ENCODE measurements around the gene KDM4B. TPM values are rescaled to one million over a fixed set of nuclear protein-coding genes. Genes with fewer than 3 reads are reported as not detected.

Gene KDM4B
- total and polyA plus RNA-seq, 2 of the 8 experiments (the other 6 are each of a cell fraction or from before 2014, with no cell fraction given) = 12.0 to 31.9 TPM

DNA sequence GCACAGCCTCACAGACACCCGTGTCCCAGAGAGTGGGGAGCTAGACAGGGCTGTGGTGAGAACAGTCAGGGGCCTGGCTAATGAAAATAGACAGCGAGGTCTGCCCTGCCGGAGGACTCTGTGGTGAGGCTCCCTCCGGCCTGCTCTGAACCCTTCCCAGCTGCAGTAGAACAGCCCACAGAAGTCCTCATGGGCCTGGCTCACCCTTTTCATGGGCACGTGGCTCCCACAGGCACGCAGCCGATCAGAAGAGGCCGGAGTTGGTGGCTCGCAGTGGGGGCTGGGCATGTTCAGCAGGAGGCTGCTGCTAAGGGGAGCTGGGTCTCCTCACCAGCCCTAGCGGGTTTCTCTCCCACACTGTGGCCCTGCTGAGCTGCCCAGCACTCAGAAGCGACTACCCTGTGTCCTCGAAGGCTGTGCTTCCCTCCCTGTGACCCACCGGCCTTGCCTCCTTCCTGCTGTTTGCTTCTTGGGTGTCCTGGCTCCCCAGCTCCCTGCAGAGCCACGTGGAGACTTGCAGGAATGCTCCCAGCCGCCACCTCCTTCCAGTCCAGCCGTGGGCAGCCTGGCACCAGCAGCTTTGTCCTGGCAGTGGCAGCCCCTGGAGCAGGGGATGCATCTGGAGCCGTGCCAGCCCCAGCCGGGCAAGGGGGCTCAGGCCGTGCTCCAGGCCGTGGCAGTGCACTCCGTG is 138.7 kb downstream of the KDM4B start:
- no peak for DNase-seq (ENCODE audit: low read depth in 1 of 2, low spot score in 2 of 2)
- 87% methylated on average over 21 of the region's 21 CpGs; no CpG with 5 or more reads in 1 of the 2 experiments for WGBS, 2 experiments (ENCODE audit: extremely low coverage in 1 of 2, insufficient coverage in 1 of 2, insufficient read length in 1 of 2, insufficient replicate concordance in 2 of 2, low coverage in 1 of 2, low lambda C conversion rate in 2 of 2, missing lambda C conversion rate in 1 of 2)
- no peak overlapping the region for H4K5ac ChIP-seq (ENCODE audit: insufficient read length, low read depth, low read length)
- H3K18ac ChIP-seq (ENCODE audit: extremely low read depth, low read length) = no peak overlapping the region; the same call in 1 of the 2 replicates
- no peak overlapping the region for H3K4me3 ChIP-seq (ENCODE audit: extremely low read depth in 1 of 4, insufficient read depth in 2 of 4, low read depth in 3 of 4, low read length in 4 of 4)
- no peak overlapping the region for H4K8ac ChIP-seq (ENCODE audit: extremely low read depth, insufficient read depth, low read length)
- H2AFZ ChIP-seq (ENCODE audit: low read length) = no peak overlapping the region
- no peak overlapping the region for H3K9ac ChIP-seq (replicated peaks in 1 of 4; ENCODE audit: extremely low read depth in 1 of 4, low read depth in 3 of 4, low read length in 3 of 4)
- no peak overlapping the region for H3K4ac ChIP-seq (replicated peaks; ENCODE audit: insufficient read length, low read depth, low read length)
- H3K56ac ChIP-seq (replicated peaks; ENCODE audit: insufficient read length, low read depth, low read length) = no peak overlapping the region
- H2BK15ac ChIP-seq (ENCODE audit: low read length) = no peak overlapping the region
- H3K4me1 ChIP-seq (replicated peaks in 1 of 4; ENCODE audit: control insufficient read depth in 3 of 4, insufficient read depth in 4 of 4, low read length in 3 of 4) = peaks cover 0 to 10% (median 5%) of the 10 kb centered on the region in 4 experiments; a peak in 4 of 7 replicates
- peaks cover 0 to 3% of the 10 kb centered on the region in 2 experiments for H4K20me1 ChIP-seq (replicated peaks in 1 of 2; ENCODE audit: control insufficient read depth in 1 of 2, insufficient read depth in 2 of 2, low read length in 2 of 2)
- FAIRE-seq = no peak
- 0 out of 2 replicates have a peak overlapping the region, but pooled peaks have one; percentile 49 for H2BK5ac ChIP-seq (ENCODE audit: low read depth, low read length)
- no peak overlapping the region for H3K23ac ChIP-seq (ENCODE audit: insufficient read length)
- no peak overlapping the region for H3K4me2 ChIP-seq (ENCODE audit: insufficient read depth in 1 of 2, low read depth in 2 of 2, low read length in 2 of 2)
- H3K23me2 ChIP-seq (ENCODE audit: low read depth, low read length) = no peaks in the 10 kb centered on the region
- ChIA-PET POLR2A (ENCODE audit: partially characterized antibody) (interaction anchor here (0.9 to 1.0 kb wide), 2 partner anchors 9 to 16 kb away, joined by 3 read pairs; no protein-coding TSS in a partner anchor), CTCF (ENCODE audit: partially characterized antibody) (interaction anchor here (0.7 to 9.5 kb wide), 10 partner anchors 9 to 111 kb away, joined by 3 to 73 read pairs (median 6); no protein-coding TSS in a partner anchor)
- no peaks in the 10 kb centered on the region for H3K79me2 ChIP-seq (ENCODE audit: control insufficient read depth in 1 of 2, insufficient read depth in 2 of 2, low read length in 2 of 2)
- no peaks in the 10 kb centered on the region for H3K27me3 ChIP-seq (replicated peaks in 1 of 4; ENCODE audit: control insufficient read depth in 3 of 4, extremely low read depth in 1 of 4, insufficient read depth in 3 of 4, low read length in 3 of 4)
- no peaks in the 10 kb centered on the region for H3K36me3 ChIP-seq (ENCODE audit: control insufficient read depth in 2 of 4, insufficient read depth in 4 of 4, low read length in 3 of 4)
- H2BK20ac ChIP-seq (ENCODE audit: low read length) = no peak overlapping the region
- H2BK12ac ChIP-seq (ENCODE audit: low read depth, low read length) = no peak overlapping the region
- H3K79me1 ChIP-seq (ENCODE audit: low read depth, low read length) = no peaks in the 10 kb centered on the region
- H3K9me3 ChIP-seq (ENCODE audit: insufficient read depth in 2 of 2, low read depth in 1 of 2, low read length in 1 of 2) = no peaks in the 10 kb centered on the region
- no peak overlapping the region for H3K14ac ChIP-seq (ENCODE audit: insufficient read length)
- H4K91ac ChIP-seq (replicated peaks; ENCODE audit: insufficient read length, low read length) = no peak overlapping the region
- H2AK5ac ChIP-seq (ENCODE audit: low read depth, low read length) = no peak overlapping the region
- H3K27ac ChIP-seq (ENCODE audit: low read depth, low read length) = no peak overlapping the region
- no peak overlapping the region for H2BK120ac ChIP-seq (replicated peaks; ENCODE audit: low read depth, low read length)
- TF ChIP-seq RXRA (IDR thresholded peaks at IDR 0.05; ENCODE audit: insufficient read depth, low read depth, low read length) (no peak), POLR2A (IDR thresholded peaks at IDR 0.05; ENCODE audit: control extremely low read depth in 1 of 2, low read depth in 2 of 2, low read length in 2 of 2) (no peak), HDAC6 (IDR thresholded peaks at IDR 0.05; ENCODE audit: low read depth, low read length) (no peak), SP2 (IDR thresholded peaks at IDR 0.05; ENCODE audit: low read length) (no peak), RAD21 (IDR thresholded peaks at IDR 0.05 in 1 of 2, conservative IDR thresholded peaks at IDR 0.05 in 1 of 2; ENCODE audit: low read depth in 2 of 2, low read length in 2 of 2) (no peak), TAF7 (optimal IDR thresholded peaks at IDR 0.05; ENCODE audit: borderline replicate concordance, low read depth, low read length) (no peak), CTCF (IDR thresholded peaks at IDR 0.05; ENCODE audit: control extremely low read depth in 1 of 3, insufficient read depth in 1 of 3, low read depth in 1 of 3, low read length in 3 of 3) (no peak), TAF1 (IDR thresholded peaks at IDR 0.05; ENCODE audit: low read depth, low read length) (no peak), ASH2L (IDR thresholded peaks at IDR 0.05; ENCODE audit: low read length) (no peak), PHF8 (conservative IDR thresholded peaks at IDR 0.05; ENCODE audit: low read depth, low read length) (no peak)
